HG03342 (cell line): ENCODE data around the gene PRRT1.
"Not testable (repeated sequence)": the region's sequence is repeated elsewhere in the genome, so short reads cannot be mapped to it uniquely, and the experiment has no call there.

Experiments used
- ATAC-seq: cut with Tn5 transposase; IDR thresholded peaks from one replicate; pipeline ENCODE4 v1.9.1; 2021; ENCODE audit warnings: mild to moderate bottlenecking, moderate library complexity; ENCODE audit not compliant: unreplicated experiment

PRRT1 gene

DNA sequence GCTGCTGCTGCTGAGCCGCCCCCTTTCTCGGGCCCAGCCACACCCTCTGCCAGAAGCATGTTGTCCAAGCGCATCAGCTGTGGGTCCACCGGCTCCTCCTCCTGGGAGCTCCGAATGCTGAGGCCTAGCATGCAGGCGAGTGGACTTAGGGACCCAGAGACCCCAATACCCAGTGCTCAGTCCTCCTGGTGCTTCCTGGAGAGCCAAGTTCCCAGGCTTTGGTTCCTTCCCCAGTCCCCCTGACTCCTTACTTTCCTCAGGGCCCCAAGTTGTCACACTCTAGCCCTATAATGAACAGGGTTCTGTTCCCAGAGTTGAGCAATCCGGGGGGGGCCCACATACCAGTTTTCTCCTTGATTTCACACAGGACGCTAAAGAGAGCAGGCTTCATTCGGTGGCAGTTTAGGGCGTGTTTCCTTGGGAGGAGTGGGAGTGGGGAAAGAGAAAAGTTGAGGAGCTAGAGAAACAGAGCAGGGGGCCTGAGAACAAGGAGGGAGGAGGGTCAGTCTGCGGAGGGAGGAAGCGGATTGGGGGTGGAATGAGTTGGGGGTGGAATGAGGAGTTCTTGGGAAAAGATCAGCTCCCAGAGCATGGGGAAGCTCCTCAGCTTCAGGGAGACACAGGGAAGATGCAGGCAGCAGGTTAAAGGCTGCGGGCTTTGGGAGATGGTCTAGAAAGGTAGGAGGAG is 36.8 kb upstream of the PRRT1 start:
- ATAC-seq = no peak

DNA sequence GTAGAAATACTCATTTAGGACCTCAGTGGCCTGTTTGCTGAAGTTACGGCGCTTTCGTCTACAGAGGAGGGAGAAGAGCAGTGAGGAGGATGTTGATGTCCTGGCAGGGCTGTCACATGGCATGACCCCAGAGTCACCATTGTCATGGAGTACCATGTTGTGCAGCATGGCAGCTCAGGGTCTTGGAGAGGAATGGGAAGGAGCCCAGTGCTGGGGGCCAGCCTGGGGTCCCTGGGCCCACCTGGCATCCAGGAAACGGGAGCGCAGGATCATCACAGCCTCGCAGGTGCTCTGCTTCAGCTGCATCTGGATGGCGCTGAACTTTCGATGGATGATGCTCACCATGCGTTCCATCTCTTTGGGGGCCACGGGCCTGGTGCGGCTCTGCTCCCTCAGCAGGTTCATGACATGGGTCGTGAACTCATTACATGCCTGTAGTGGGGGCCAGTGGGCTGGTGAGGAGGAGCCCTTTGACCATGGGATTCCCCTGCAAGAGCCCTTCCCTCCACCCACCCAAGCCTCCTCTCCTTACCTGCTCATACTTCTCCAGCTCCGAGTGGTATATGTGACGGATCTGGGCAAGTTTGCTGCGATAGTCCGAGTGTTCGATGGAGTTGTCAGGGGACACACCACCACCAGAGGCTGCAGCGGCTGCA is 36.1 kb upstream of the PRRT1 start:
- ATAC-seq = not testable (repeated sequence)

DNA sequence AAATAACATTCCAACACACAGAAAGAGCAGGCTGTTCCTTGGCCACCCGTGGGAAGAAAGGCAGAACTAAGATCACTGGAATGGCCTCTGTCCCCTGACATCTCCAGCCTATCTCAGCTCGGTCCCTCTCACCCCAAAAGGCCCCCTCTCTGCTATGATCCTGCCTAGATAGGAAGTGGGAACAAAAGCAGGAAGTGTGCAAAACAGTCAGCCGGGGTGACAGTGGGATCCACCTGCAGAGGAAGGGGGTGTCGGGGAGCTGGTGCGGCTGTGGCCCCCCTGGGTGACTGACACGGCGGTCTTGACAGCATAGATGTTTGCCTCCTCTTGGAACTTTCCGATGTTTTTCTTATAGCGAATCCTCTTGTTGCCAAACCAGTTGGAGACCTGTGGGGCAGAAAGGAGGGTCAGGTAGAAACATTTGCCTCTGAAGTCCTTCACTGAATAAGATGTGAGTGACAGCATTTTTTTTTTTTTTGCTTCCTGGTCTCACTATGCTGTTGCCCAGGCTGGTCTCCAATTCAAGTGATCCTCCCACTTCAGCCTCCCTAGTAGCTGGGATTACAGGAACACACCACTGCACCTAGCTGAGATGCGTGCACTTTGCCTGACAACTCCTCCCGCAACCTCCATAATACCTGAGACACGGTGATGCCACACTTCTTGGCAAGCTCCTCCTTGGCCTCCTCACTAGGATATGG is 35.4 kb upstream of the PRRT1 start:
- ATAC-seq = no peak

DNA sequence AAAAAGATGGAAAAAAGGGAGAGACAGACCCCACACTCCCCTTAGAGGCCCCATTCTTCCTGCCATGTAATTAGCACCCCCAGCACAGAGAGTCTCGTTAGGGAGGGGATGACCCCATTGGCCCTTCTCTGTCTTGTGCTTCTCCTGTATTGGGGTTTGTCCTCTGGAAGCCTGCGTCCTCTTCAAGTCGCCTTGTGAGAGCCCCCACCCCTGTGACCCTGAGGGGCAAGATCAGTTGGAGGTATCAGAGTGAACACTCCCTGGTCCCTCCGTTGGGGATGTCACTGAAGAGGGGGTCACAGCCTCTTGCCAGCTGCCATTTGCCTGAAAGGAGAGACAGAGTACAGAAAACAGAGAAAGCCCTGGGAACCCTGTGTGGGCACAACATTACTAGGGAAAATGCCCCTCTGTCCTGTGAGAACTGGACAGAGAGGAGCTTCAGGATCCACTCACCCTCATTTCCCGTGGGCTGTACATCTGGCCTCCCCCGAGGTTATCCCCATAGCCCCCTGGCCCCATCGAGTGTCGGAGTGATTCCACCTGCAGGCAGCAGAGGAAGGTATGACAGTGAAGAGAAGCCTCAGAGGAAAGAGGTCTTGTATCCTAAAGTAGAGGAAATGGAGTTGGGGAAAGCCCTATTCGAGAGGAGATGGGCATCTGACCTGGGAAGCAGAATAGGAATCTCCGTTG is 34.6 kb upstream of the PRRT1 start:
- not testable (repeated sequence) for ATAC-seq

GRCh38 chr6:32185681-32186131 is 34.0 kb upstream of the PRRT1 start:
- ATAC-seq = not testable (repeated sequence)

DNA sequence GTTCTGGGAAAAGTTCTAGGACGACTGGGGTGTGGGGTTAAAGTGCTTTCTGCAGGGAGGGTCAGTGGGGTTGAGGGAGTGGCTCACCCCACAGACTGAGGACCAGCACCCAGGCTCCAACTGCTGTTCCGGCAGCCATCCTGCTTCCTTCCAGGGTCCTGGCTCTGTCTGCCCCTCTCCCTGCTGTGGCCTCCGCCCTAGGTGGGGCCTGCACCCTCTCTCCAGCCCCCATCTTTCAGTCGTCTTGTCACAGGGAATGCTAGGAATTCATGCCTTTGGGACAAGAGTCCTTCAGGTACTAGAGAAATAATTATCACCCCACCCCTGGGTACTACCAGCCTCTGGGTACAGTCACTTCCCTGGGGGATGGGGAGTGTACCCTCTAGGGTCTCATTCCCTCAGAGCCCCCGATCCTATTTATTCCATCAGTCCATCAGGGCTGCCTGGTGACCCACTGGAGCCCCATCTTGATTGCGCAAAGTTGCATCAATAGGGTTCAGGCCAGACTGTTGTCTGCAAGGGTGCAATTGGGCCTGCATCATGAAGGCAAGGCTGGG is 32.4 kb upstream of the PRRT1 start, which contains the start of gene AGER:
Gene AGER, minus strand, starts transcription at position 170 of the 557 bp plus-strand sequence. Its CDS starts 31 bp downstream, at position 139.
- ATAC-seq = no peak

GRCh38 chr6:32183483-32184083 is 31.8 kb upstream of the PRRT1 start:
- no peak for ATAC-seq

GRCh38 chr6:32183030-32183429 is 31.3 kb upstream of the PRRT1 start:
- no peak for ATAC-seq

DNA sequence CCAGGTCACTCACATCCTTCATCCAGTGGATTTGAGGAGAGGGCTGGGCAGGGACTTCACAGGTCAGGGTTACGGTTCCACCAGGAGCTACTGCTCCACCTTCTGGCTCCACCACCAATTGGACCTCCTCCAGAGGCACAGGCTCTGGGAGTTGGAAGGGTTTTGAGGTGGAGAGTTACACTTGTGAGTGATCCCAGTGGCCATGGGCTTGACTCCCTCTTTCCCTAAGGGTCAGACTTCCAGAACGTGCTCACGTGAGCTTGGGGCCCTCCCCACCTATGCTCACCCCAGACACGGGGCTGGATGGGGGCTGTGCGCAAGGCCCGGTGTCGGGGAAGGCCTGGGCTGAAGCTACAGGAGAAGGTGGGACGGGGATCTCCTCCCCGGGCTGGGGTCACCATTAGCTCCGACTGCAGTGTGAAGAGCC is 30.8 kb upstream of the PRRT1 start:
- ATAC-seq = no peak

DNA sequence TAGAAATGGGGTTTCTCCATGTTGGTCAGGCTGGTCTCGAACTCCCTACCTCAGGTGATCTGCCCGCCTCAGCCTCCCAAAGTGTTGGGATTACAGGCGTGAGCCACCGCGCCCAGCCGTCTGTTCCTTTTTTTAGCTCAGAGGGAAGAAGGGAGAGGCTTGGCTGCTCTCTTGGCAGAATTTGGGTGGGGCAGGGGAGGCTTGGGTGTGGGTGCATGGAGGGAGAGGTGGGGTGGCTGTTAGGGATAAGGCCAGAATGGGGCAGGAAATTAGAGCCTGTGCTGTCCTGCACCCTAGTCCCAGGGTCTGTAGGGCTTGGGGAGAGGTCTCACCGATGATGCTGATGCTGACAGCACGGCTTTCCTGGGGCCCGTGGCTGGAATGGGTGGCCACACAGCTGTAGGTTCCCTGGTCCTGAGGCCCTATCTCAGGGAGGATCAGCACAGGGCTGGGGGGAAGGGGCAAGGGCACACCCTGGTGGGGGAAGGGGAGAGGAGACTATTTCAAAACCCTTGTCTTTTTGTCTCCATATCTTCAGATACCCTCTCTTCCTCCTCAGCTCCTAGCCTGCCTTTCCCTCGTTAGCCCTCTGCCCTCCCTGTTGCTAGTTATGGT is 30.3 kb upstream of the PRRT1 start:
- ATAC-seq = no peak

GRCh38 chr6:32181148-32181702 is 29.5 kb upstream of the PRRT1 start:
- no peak for ATAC-seq

DNA sequence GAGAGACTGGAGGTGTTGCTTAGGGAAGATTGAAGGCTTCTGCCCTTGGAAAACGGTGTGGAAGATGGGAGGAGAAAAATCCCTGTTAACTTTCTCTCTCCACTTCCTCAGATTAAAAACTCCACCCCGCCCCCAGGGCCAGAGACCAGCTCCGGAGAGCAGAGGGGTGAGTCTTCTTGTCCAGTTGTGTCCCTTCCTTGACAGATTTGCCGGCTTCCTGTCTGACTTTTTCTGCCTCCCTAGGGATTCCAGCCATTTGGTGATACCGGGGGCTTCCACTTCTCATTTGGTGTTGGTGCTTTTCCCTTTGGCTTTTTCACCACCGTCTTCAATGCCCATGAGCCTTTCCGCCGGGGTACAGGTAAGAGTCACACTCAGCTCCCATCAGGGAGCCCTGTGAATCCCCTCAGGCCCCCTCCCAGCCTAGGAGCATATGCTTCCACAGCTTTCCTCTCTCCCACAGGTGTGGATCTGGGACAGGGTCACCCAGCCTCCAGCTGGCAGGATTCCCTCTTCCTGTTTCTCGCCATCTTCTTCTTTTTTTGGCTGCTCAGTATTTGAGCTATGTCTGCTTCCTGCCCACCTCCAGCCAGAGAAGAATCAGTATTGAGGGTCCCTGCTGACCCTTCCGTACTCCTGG is 28.1 kb upstream of the PRRT1 start:
- ATAC-seq = no peak

GRCh38 chr6:32178547-32179440 is 27.1 kb upstream of the PRRT1 start:
- no peak for ATAC-seq

DNA sequence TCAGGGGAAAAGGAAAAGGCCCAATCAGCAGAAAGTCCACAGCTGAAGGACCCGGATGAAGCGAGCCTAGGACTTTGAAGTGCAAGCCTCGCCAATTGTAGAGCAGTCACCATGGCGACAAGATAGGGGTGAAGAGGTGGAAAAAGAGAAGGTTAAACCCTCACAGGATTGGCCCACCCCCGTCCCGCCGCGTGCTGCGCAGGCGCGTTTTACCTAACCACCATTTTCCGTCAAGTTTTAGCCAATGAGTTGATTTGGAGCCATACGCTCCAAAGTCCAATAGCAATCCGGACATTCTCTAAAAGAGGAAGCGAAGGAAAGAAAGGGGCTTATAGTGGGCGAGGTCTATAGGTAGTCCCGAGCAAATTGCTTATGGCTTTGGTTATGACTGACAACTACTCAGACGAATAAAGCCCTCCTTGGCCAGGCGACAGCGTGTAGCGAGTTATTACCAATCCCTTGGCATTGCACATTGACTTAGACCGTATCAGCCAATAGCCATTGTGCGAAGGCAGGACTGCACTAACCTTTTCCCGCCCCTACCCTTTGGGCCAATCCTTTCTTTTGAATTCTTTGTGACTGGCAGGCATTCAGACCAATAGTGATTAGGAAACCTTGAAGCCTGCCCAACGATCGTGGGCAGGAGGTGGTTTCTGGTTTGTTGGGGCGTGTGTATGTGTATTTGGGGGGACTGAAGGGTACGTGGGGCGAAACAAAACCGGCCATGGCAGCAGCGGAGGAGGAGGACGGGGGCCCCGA is 26.2 kb upstream of the PRRT1 start, which contains the start of gene RNF5:
Gene RNF5, plus strand, starts transcription at position 618 of the 759 bp plus-strand sequence. Its CDS starts 107 bp downstream, at position 725.
- peak; percentile 70 for ATAC-seq

DNA sequence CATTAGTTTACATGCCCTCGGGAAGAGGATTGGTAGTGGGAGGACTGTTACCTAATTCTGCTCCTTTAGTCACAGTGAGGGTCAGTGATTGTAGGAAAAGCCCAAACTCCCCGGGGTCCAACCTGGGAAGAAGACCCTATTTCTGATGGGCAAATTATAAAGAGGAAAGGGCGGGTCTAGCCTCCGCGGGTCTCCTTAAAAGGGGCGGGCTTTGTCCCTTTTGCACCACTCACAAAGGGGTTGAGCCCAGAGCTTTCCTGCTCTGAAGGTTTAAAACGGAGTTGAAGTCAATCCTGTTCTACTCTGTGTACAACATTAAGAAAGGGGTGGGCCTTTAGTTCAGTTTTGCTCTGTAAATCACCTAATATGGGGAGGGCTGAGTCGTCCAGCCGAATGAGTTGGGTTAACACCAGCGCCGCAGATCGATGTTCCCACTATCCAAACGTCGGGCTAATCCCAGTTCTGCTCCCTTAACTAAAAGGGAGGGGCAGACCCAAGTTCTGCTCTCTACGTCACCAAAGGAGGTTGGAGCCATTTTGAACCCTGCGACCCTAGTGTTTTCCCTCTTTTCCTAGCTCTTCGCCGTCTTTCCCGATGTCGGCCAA is 25.5 kb upstream of the PRRT1 start:
- ATAC-seq = no peak

DNA sequence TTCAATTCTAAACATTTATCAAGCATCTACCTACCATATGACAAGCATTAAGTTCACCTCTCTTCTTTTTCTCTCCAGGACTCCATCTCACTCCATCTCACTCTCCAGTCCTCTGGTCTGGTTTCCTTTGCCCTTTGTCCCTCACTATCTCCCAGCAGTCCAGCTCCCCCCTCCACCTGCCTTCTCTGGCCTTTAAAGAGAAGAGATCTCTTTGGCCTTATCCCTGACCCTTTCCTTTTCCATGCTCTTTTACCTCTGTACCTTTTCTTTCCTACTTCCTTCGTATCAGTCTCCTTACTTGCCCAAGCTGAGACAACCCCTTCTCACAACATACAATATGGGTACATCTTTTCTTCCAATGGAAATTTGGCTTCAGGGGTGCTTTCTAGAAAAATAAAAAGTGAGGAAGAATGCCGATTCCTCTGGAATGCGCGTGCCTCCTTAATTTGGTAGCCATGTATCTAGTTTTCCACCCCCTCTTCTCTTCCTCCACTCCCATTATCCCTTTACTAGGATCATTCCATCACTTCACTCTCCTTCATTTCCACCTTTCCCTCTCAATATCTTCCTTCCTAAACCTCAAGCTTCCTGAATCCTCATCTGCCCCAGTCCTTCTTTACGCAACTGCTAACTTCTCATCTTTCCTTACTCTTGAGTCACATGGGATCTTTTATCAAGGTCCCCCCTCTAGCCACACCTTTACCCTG is 24.9 kb upstream of the PRRT1 start:
- no peak for ATAC-seq
